GM11168 (cell line): Measurements from ENCODE around the gene SERPING1.
"Not testable (repeated sequence)": the region's sequence is repeated elsewhere in the genome, so short reads cannot be mapped to it uniquely, and the experiment has no call there.

Experiments used
- in situ Hi-C: fragments of 300-500 bp; cut with MboI; formaldehyde crosslinking; loops from one replicate; pipeline ENCODE4 v1.12.0; 2022; ENCODE audit warnings: low sequenced_read_pairs; ENCODE audit not compliant: unreplicated experiment

Gene SERPING1

GRCh38 chr11:57649826-57650738, 52.6 kb downstream of the SERPING1 start, which contains the start of gene YPEL4:
Gene YPEL4, minus strand, starts transcription at chr11:57649912. Its CDS starts 2,805 bp downstream, at chr11:57647107.
- in situ Hi-C loops, result no loop called here

- in situ Hi-C loops, result no loop called here
Observed at GRCh38 chr11:57650739-57651090, 53.2 kb downstream of the SERPING1 start.

- in situ Hi-C loops, result no loop called here
Observed at GRCh38 chr11:57651408-57651807, 53.9 kb downstream of the SERPING1 start.

GRCh38 chr11:57652230-57652629, 54.7 kb downstream of the SERPING1 start:
- in situ Hi-C loops, result not testable (repeated sequence)

GRCh38 chr11:57652662-57653061, 55.2 kb downstream of the SERPING1 start:
- in situ Hi-C loops, result no loop called here

- in situ Hi-C loops, result no loop called here
Observed at GRCh38 chr11:57653163-57653562, 55.7 kb downstream of the SERPING1 start.

- in situ Hi-C loops, result no loop called here
Observed at GRCh38 chr11:57656885-57657193, 59.4 kb downstream of the SERPING1 start.

GRCh38 chr11:57657194-57658022, 59.9 kb downstream of the SERPING1 start, which contains the start of gene CLP1:
Gene CLP1, plus strand, starts transcription at chr11:57657762. Its CDS starts 1,715 bp downstream, at chr11:57659477.
- in situ Hi-C loops, result no loop called here

GRCh38 chr11:57658023-57658361, 60.5 kb downstream of the SERPING1 start:
- in situ Hi-C loops, result no loop called here

GRCh38 chr11:57659669-57660068, 62.2 kb downstream of the SERPING1 start:
- in situ Hi-C loops, result no loop called here

GRCh38 chr11:57662893-57663292, 65.4 kb downstream of the SERPING1 start:
- in situ Hi-C loops, result no loop called here

GRCh38 chr11:57663975-57664374, 66.5 kb downstream of the SERPING1 start:
- in situ Hi-C loops, result no loop called here
